Adrenal gland (tissue), 5 donors: ENCODE measurements around the gene ACSL6.

ENCODE experiments used
- CTCF ChIP-seq, 6 experiments: fragments of 450-650 bp in 4 of 6; fragments of 200-600 bp in 2 of 6; sonication (generic) in 1 of 6; IDR thresholded peaks; 1 replicate in 5 of 6; 2 replicates in 1 of 6; pipeline versions ENCODE4 v1.5.1 to v1.8.0; 2016 to 2021; ENCODE audit warnings: antibody characterized with exemption in 6 of 6, mild to moderate bottlenecking in 2 of 6, moderate library complexity in 1 of 6
- POLR2A ChIP-seq, 2 donors: fragments of 450-650 bp; IDR thresholded peaks; one replicate each; pipeline ENCODE4 v1.6.1; 2017; ENCODE audit warnings: antibody characterized with exemption in 2 of 2, mild to moderate bottlenecking in 2 of 2, moderate library complexity in 1 of 2
- donor health status: DM: no; HTN: no; CAD: no.

GRCh38 chr5:131999441-132000240, 11.8 kb downstream of the ACSL6 start:
- TF ChIP-seq POLR2A (IDR thresholded peaks at IDR 0.05) (no peak), CTCF (IDR thresholded peaks at IDR 0.05) (no peak)
